DND-41 (cell line): Measurements from ENCODE around the gene C15orf62.

Source experiments
- EZH2 ChIP-seq: IDR thresholded peaks from 3 replicates; pipeline ENCODE4 v1.6.1; 2012; ENCODE audit warnings: borderline replicate concordance, low read depth, mild to moderate bottlenecking, moderate library complexity, low read length, inconsistent platforms; ENCODE audit not compliant: severe bottlenecking
- TF ChIP-seq, protein P1 (sequence below): IDR thresholded peaks from 2 replicates; pipeline ENCODE4 v1.5.1; 2012; ENCODE audit warnings: borderline replicate concordance, low read length, moderate library complexity, mild to moderate bottlenecking; ENCODE audit not compliant: poor library complexity, severe bottlenecking; ENCODE audit errors: extremely low read depth

DNA sequence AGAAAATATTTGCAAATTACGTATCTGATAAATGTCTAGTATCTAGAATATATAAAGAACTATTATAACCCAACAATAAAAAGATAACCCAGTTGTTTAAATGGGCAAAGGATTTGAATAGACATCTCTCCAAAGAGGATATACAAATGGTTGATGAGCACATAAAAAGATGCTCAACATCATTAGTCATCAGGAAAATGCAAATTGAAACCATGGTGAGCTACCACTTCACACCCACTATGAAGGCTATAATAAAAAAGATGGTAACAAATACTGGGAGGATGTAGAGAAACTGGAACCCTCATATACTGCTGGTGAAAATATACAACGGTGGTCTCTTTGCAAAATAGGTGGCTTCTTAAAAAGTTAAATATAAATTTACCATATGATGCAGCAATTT, 46.8 kb upstream of the C15orf62 start:
- no peak for TF ChIP-seq EZH2
- TF ChIP-seq, protein P1, sequence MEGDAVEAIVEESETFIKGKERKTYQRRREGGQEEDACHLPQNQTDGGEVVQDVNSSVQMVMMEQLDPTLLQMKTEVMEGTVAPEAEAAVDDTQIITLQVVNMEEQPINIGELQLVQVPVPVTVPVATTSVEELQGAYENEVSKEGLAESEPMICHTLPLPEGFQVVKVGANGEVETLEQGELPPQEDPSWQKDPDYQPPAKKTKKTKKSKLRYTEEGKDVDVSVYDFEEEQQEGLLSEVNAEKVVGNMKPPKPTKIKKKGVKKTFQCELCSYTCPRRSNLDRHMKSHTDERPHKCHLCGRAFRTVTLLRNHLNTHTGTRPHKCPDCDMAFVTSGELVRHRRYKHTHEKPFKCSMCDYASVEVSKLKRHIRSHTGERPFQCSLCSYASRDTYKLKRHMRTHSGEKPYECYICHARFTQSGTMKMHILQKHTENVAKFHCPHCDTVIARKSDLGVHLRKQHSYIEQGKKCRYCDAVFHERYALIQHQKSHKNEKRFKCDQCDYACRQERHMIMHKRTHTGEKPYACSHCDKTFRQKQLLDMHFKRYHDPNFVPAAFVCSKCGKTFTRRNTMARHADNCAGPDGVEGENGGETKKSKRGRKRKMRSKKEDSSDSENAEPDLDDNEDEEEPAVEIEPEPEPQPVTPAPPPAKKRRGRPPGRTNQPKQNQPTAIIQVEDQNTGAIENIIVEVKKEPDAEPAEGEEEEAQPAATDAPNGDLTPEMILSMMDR = no peak
